HepG2 (cell line): Measurements from ENCODE around the gene SRRM1. TPM values are rescaled to one million over a fixed set of nuclear protein-coding genes. Genes with fewer than 3 reads are reported as not detected.

ENCODE experiments used
- AGO2 ChIP-seq: fragments of 200-400 bp; formaldehyde crosslinking; optimal IDR thresholded peaks from 2 replicates; pipeline ENCODE3; 2017; ENCODE audit warnings: mild to moderate bottlenecking, low read depth, low read length, moderate library complexity
- ARID4A ChIP-seq: sonication (generic); formaldehyde crosslinking; IDR thresholded peaks from 2 replicates; pipeline ENCODE4 v1.5.0; 2020; ENCODE audit warnings: mild to moderate bottlenecking, missing genetic modification reagents, borderline replicate concordance
- ATRX ChIP-seq: sonication (generic); formaldehyde crosslinking; IDR thresholded peaks from 2 replicates; pipeline ENCODE4 v1.4.0; 2020; ENCODE audit warnings: missing genetic modification reagents, borderline replicate concordance
- CREBL2 ChIP-seq: sonication (generic); formaldehyde crosslinking; IDR thresholded peaks from 2 replicates; pipeline ENCODE4 v1.8.1; 2023; ENCODE audit warnings: missing genetic modification reagents, mild to moderate bottlenecking, borderline replicate concordance
- JDP2 ChIP-seq: sonication (generic); formaldehyde crosslinking; IDR thresholded peaks from 2 replicates; pipeline ENCODE4 v1.8.1; 2022; ENCODE audit warnings: missing genetic modification reagents, borderline replicate concordance
- RARA ChIP-seq: IDR thresholded peaks from 2 replicates; pipeline ENCODE4 v1.6.1; 2016; ENCODE audit warnings: missing genetic modification reagents, missing compliant biosample characterization
- SAP130 ChIP-seq: IDR thresholded peaks from 2 replicates; pipeline ENCODE4 v1.6.1; 2016; ENCODE audit warnings: low read depth
- SKI ChIP-seq: fragments of 450-650 bp; IDR thresholded peaks from one replicate; pipeline ENCODE4 v1.6.1; 2018; ENCODE audit warnings: mild to moderate bottlenecking; ENCODE audit not compliant: partially characterized antibody
- SP5 ChIP-seq: IDR thresholded peaks from 2 replicates; pipeline ENCODE4 v1.6.1; 2016; ENCODE audit warnings: low read depth, borderline replicate concordance
- TCF7 ChIP-seq: sonication (generic); IDR thresholded peaks from 2 replicates; pipeline ENCODE4 v1.6.1; 2016; ENCODE audit warnings: antibody characterized with exemption, low read depth
- THAP11 ChIP-seq: IDR thresholded peaks from 2 replicates; pipeline ENCODE4 v1.6.1; 2016; ENCODE audit warnings: missing biosample characterization, missing genetic modification reagents
- USF2 ChIP-seq, 2 experiments: sonication (generic) in 1 of 2; formaldehyde crosslinking in 1 of 2; IDR thresholded peaks; 2 replicates each; pipeline versions ENCODE4 v1.5.1 to v1.6.1; 2011 to 2020; ENCODE audit warnings: borderline replicate concordance in 1 of 2, low read depth in 1 of 2, low read length in 1 of 2, mild to moderate bottlenecking in 1 of 2, missing genetic modification reagents in 1 of 2, moderate library complexity in 1 of 2
- ZBTB44 ChIP-seq: sonication (generic); formaldehyde crosslinking; IDR thresholded peaks from 2 replicates; pipeline ENCODE4 v1.4.0; 2020; ENCODE audit warnings: missing genetic modification reagents
- ZFY ChIP-seq: sonication (generic); formaldehyde crosslinking; IDR thresholded peaks from 2 replicates; pipeline ENCODE4 v1.4.0; 2020; ENCODE audit warnings: missing genetic modification reagents
- ZNF251 ChIP-seq: sonication (generic); formaldehyde crosslinking; IDR thresholded peaks from 2 replicates; pipeline ENCODE4 v1.9.0; 2021; ENCODE audit warnings: mild to moderate bottlenecking, missing genetic modification reagents
- ZNF331 ChIP-seq: sonication (generic); formaldehyde crosslinking; IDR thresholded peaks from 2 replicates; pipeline ENCODE4 v1.4.0; 2020; ENCODE audit warnings: missing genetic modification reagents
- ZNF350 ChIP-seq: sonication (generic); formaldehyde crosslinking; IDR thresholded peaks from 2 replicates; pipeline ENCODE4 v1.4.0; 2020; ENCODE audit warnings: mild to moderate bottlenecking, low read depth, missing genetic modification reagents, borderline replicate concordance
- ZNF501 ChIP-seq: sonication (generic); formaldehyde crosslinking; IDR thresholded peaks from 2 replicates; pipeline ENCODE4 v1.5.1; 2020; ENCODE audit warnings: mild to moderate bottlenecking, moderate library complexity, missing genetic modification reagents
- ZNF547 ChIP-seq: sonication (generic); formaldehyde crosslinking; IDR thresholded peaks from 2 replicates; pipeline ENCODE4 v1.5.1; 2020; ENCODE audit warnings: mild to moderate bottlenecking, missing genetic modification reagents
- ZNF558 ChIP-seq: sonication (generic); formaldehyde crosslinking; IDR thresholded peaks from 2 replicates; pipeline ENCODE4 v1.9.0; 2022; ENCODE audit warnings: mild to moderate bottlenecking, missing genetic modification reagents, borderline replicate concordance
- ZNF709 ChIP-seq: sonication (generic); formaldehyde crosslinking; IDR thresholded peaks from 2 replicates; pipeline ENCODE4 v1.5.0; 2020; ENCODE audit warnings: mild to moderate bottlenecking, missing genetic modification reagents
- ZNF720 ChIP-seq: sonication (generic); formaldehyde crosslinking; IDR thresholded peaks from 2 replicates; pipeline ENCODE4 v1.4.0; 2020; ENCODE audit warnings: missing genetic modification reagents
- polyA plus RNA-seq, 8 experiments: library from polyadenylated mRNA; depleted of rRNA in 3 of 8; stranded (reverse) in 7 of 8; unstranded in 1 of 8; fragments of >200 nt; fragmentation: Illumina TruSeq in 4 of 8; extraction: Trizol in 4 of 8; gene quantifications; 2 replicates each; pipeline versions ENCODE4 v1.2.1 to v1.2.3, GENCODE V29; 2011 to 2016; ENCODE audit warnings: low read depth in 4 of 8, missing spikeins in 1 of 8, mixed read lengths in 1 of 8; ENCODE audit not compliant: insufficient read depth in 1 of 8
- total RNA-seq, 5 experiments: library from RNA; depleted of rRNA; stranded (reverse); fragments of >200 nt; fragmentation: Illumina TruSeq; extraction: Trizol; gene quantifications; 2 replicates each; pipeline ENCODE4 v1.2.3, GENCODE V29; 2016; ENCODE audit warnings: low read depth in 1 of 5

Gene SRRM1
- total and polyA plus RNA-seq, 2 of the 13 experiments (the other 11 are each of a cell fraction or from before 2014, with no cell fraction given): 31.6 to 44.5 TPM

- TF ChIP-seq ARID4A (CRISPR knock-in tag): peak; percentile 44; the same call in 1 of the 2 replicates
- TF ChIP-seq CREBL2 (CRISPR knock-in tag): no peak
- TF ChIP-seq ZNF251: no peak
- no peak for TF ChIP-seq ZNF547 (CRISPR knock-in tag)
- peak; percentile 70 for TF ChIP-seq RARA
- TF ChIP-seq TCF7: no peak
- TF ChIP-seq AGO2: no peak
- peak; percentile 58 for TF ChIP-seq ZNF331 (CRISPR knock-in tag)
- TF ChIP-seq ZNF558 (CRISPR knock-in tag): no peak; the same call in 1 of the 2 replicates
- TF ChIP-seq SAP130 (CRISPR knock-in tag): peak; percentile 69
- TF ChIP-seq SP5 (CRISPR knock-in tag): no peak
- TF ChIP-seq ZNF709 (CRISPR knock-in tag): peak; percentile 48; the same call in 1 of the 2 replicates
- no peak for TF ChIP-seq JDP2 (CRISPR knock-in tag)
- no peak for TF ChIP-seq SKI
- no peak for TF ChIP-seq USF2 (IDR thresholded peaks at IDR 0.05; ENCODE audit: low read depth, low read length)
- TF ChIP-seq USF2 (CRISPR knock-in tag; IDR thresholded peaks at IDR 0.05; ENCODE audit: borderline replicate concordance): no peak
- TF ChIP-seq ZNF350 (CRISPR knock-in tag): 0 out of 2 replicates have a peak, but pooled peaks have one; percentile 31
- TF ChIP-seq ZNF501: peak; percentile 68
- TF ChIP-seq ZBTB44: no peak
- 0 out of 2 replicates have a peak, but pooled peaks have one; percentile 13 for TF ChIP-seq THAP11 (CRISPR knock-in tag)
- TF ChIP-seq ZNF720 (CRISPR knock-in tag): no peak
- no peak for TF ChIP-seq ATRX (CRISPR knock-in tag)
- TF ChIP-seq ZFY: peak; percentile 62
These were observed 37.4 kb upstream of the SRRM1 start (continued) for GRCh38 chr1:24605534-24606295.
